ENCODE measurements around the gene SPON1. TPM values are rescaled to one million over a fixed set of nuclear protein-coding genes. Genes with fewer than 3 reads are reported as not detected.

Gene SPON1
- total and polyA plus RNA-seq, 11 donors: 1.6 to 20.0 (median 6.8) TPM

GRCh38 chr11:14299921-14300320 lies 337.4 kb downstream of the SPON1 start:
- ATAC-seq: peak in 3 of 4 donors; percentile 17 to 27 (median 26)
- no peak for TF ChIP-seq CTCF (IDR thresholded peaks at IDR 0.05)
- TF ChIP-seq POLR2A (IDR thresholded peaks at IDR 0.05): no peak
- no peak overlapping the region for H3K4me3 ChIP-seq
- intact Hi-C loops (cut with DNase I): loop anchor here (1.0 to 10.0 kb wide), 6 partner anchors 55 to 605 kb away; partner anchors contain the start of gene RRAS2 (in 2 of the 10)
- peaks cover 0 to 2% (median 0%) of the 10 kb centered on the region in 9 donors for H3K36me3 ChIP-seq
- WGBS, 4 donors: 53 to 76% (median 63%) methylated on average over 1 of the region's 1 CpG
- H3K27ac ChIP-seq: no peak overlapping the region
- H3K9me3 ChIP-seq: no peaks in the 10 kb centered on the region
- H3K27me3 ChIP-seq: no peaks in the 10 kb centered on the region
- no peak for DNase-seq
- peaks cover 0 to 41% (median 15%) of the 10 kb centered on the region in 12 donors for H3K4me1 ChIP-seq

GRCh38 chr11:14300661-14301304 lies 338.3 kb downstream of the SPON1 start:
- peak; percentile 76 to 93 (median 91) for ATAC-seq
- no peak overlapping the region for H3K4me3 ChIP-seq
- H3K4me1 ChIP-seq: peaks cover 0 to 41% (median 15%) of the 10 kb centered on the region in 12 donors
- DNase-seq: peak in 4 of 5 donors; percentile 32 to 40 (median 37)
- no peaks in the 10 kb centered on the region for H3K36me3 ChIP-seq
- TF ChIP-seq CTCF (IDR thresholded peaks at IDR 0.05): peak; percentile 67 to 83 (median 76)
- no peak for TF ChIP-seq POLR2A (IDR thresholded peaks at IDR 0.05)
- WGBS, 4 donors: 37 to 42% (median 40%) methylated on average over 6 of the region's 6 CpGs
- intact Hi-C loops (cut with DNase I): loop anchor here (1.0 to 10.0 kb wide), 6 partner anchors 54 to 604 kb away; partner anchors contain the start of gene RRAS2 (in 2 of the 10)
- H3K27me3 ChIP-seq: no peaks in the 10 kb centered on the region
- no peak overlapping the region for H3K27ac ChIP-seq
- no peaks in the 10 kb centered on the region for H3K9me3 ChIP-seq

- ATAC-seq (no peak), DNase-seq (no peak)
- no peaks in the 10 kb centered on the region for H3K9me3 ChIP-seq
- no peaks in the 10 kb centered on the region for H3K27me3 ChIP-seq
- TF ChIP-seq CTCF (IDR thresholded peaks at IDR 0.05) (no peak), POLR2A (IDR thresholded peaks at IDR 0.05) (no peak)
- no peak overlapping the region for H3K27ac ChIP-seq
- H3K36me3 ChIP-seq: no peaks in the 10 kb centered on the region
- H3K4me3 ChIP-seq: no peak overlapping the region
- intact Hi-C loops (cut with DNase I): loop anchor here in 3 of 10 donors (5.0 to 10.0 kb wide), 4 partner anchors 50 to 600 kb away; partner anchors contain the start of gene RRAS2 (in 2 of the 3)
- H3K4me1 ChIP-seq: peaks cover 0 to 54% (median 28%) of the 10 kb centered on the region in 12 donors
Observed at GRCh38 chr11:14304601-14305000, 342.1 kb downstream of the SPON1 start.

GRCh38 chr11:14305649-14306048 lies 343.1 kb downstream of the SPON1 start:
- TF ChIP-seq CTCF (IDR thresholded peaks at IDR 0.05) (no peak), POLR2A (IDR thresholded peaks at IDR 0.05) (no peak)
- whole genome bisulfite sequencing, 4 donors: 97 to 99% (median 98%) methylated on average over 7 of the region's 7 CpGs
- intact Hi-C loops (cut with DNase I): loop anchor here in 2 of 10 donors (10.0 kb wide), 2 partner anchors 49 to 599 kb away; partner anchors contain the start of gene RRAS2 (in 1 of the 2)
- DNase-seq (no peak), ATAC-seq (no peak)
- no peaks in the 10 kb centered on the region for H3K27me3 ChIP-seq
- H3K9me3 ChIP-seq: no peaks in the 10 kb centered on the region
- H3K27ac ChIP-seq: no peak overlapping the region
- peaks cover 0 to 54% (median 26%) of the 10 kb centered on the region in 12 donors for H3K4me1 ChIP-seq
- H3K36me3 ChIP-seq: no peaks in the 10 kb centered on the region
- no peak overlapping the region for H3K4me3 ChIP-seq

All from heart left ventricle (tissue), 16 donors.